Measurements from ENCODE around the gene APEH.

GRCh38 chr3:49702672-49703071, 28.5 kb downstream of the APEH start:
- TF ChIP-seq EZH2 (IDR thresholded peaks at IDR 0.05; ENCODE audit: low read depth, unreplicated experiment) (no peak), CTCF (conservative IDR thresholded peaks at IDR 0.05; ENCODE audit: low read depth in 2 of 2) (no peak), REST (IDR thresholded peaks at IDR 0.05; ENCODE audit: unreplicated experiment) (no peak), STAT1 (IDR thresholded peaks at IDR 0.05; ENCODE audit: unreplicated experiment) (no peak)

All from GM23338 (cell line).